ENCODE data around the gene ADAMTSL3. TPM values are rescaled to one million over a fixed set of nuclear protein-coding genes. Genes with fewer than 3 reads are reported as not detected.
"Not testable (repeated sequence)": the region's sequence is repeated elsewhere in the genome, so short reads cannot be mapped to it uniquely, and the experiment has no call there.

ADAMTSL3 gene
- polyA plus RNA-seq, 4 donors, result 4.0 to 5.3 (median 4.9) TPM

DNA sequence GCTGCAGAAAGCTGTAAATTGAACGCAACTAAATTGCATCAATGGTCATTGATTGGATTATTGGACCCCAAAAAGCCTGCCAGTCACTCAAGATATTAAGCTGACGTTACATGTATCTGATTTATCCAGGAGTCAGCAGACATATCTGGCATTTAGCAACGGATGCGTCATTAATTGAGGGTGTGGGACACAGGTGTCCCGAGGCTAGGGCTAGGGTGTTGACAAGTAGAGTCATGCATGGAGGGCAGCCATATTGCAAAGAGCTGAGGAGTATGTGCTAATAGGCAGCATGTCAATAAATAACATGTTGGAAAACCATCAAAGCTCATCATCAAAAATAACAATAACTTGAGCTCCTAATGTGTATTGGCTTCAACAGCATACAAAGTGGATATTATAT lies 347.1 kb downstream of the ADAMTSL3 start:
- no peak for DNase-seq (ENCODE audit: low read depth in 4 of 4, low spot score in 3 of 4)

DNA sequence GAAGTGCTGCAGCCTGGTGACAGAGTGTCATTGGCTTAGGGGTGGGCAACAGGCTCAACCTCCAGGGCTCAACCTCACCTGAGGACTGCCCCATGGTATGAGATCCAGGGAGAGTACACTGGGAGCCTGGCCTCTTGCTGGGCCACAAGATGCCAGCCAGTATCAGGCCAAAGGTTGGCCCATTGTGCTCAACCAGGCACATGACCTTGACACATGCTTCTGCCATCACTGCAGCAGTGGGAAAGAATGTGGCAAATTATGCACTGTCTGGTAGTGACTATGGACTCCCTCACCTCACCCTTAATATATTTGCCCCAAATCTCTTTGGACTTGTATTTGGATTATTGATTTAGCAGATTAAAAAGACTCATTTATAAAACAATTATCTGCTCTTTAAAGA lies 347.7 kb downstream of the ADAMTSL3 start:
- no peak for DNase-seq (ENCODE audit: low read depth in 4 of 4, low spot score in 3 of 4)

DNA sequence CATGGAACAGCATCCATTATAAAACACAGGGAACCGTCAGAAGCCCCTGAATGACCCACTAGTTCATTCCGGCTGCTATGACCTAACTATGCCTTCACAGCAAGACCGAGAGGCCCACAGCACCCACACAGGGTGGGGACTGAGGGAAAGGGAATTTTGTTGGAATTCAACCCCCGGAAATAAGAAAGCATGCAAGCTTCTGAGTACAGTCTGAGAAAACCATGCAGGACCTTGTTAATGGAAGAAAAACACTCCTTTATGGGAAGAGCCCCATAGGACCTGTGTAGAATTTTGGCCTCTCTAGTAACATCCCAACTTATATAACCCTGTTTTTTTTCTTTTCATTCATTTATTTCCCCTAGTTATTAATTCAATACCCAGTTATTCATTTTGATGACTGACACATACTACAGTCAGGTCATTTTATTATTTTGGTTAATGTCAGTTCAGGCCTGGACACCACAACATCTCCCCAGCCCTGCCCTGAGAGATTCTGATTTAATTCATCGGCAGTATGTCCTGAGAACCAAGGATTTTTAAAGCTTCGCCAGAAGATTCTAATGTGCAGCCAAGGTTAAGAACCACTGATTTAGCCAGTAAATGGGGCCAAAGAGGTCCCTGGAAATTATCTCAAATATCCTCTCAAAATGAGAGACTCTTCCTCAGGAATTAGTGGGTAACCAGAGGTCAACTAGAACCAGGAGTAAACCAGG lies 350.0 kb downstream of the ADAMTSL3 start:
- DNase-seq (ENCODE audit: low read depth in 4 of 4, low spot score in 3 of 4), result no peak

DNA sequence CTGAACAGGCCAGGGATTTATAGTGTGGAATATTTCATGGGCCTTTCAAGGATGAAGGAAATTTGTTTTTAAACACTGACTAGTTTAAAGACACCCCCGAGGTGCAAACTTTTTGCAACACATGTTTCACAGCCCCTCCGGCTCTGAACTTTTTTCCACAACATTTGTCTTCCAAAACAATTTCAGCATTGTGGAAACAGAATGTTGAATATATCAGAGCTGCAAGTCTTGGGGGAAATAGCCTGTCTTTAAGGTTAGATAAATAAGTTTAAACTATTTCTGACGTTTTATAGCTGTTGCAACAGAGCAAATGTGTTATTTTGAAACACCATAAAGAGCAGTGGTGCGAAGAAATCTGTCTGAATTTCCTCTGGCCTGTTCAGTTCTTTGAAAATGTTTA lies 352.5 kb downstream of the ADAMTSL3 start:
- no peak for DNase-seq (ENCODE audit: low read depth in 4 of 4, low spot score in 3 of 4)

DNA sequence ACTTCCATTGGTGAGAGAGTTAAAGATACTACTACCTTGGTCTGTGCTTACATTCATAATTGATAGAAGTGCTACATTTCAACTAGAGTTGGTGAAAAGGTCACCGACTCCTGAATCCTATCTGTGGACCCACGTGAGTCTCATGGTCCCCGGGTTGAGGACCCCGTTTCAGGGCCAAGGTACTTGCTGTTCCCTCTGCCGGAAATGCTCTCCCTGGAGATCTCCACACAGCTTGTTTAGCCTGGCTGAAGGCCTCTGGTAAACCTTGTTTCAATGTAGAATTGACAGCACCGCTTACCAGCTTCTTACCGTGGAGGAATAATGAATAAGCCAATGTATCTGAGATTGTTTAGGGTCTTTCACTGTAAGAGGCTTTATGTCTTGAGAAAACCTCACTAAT lies 355.7 kb downstream of the ADAMTSL3 start:
- no peak for DNase-seq (ENCODE audit: low read depth in 4 of 4, low spot score in 3 of 4)

DNA sequence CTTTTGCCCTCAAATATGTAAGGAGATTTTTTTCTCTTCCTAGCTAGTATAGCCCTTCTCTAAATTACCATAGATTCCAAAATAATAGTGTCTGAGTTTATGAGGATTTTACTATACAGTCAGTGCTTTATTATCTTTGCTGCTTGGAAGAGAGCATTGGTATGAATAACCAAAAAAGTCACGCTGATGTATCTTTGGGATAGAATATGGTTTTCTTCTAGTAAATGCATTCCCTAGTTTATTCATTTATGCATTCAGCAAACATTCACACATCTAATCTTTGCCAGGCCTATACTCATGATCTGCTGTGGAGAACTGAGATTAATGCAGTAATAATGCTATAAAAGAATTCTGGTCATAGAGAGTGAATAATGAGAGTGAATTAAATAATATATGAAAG lies 356.3 kb downstream of the ADAMTSL3 start:
- DNase-seq (ENCODE audit: low read depth in 4 of 4, low spot score in 3 of 4), result no peak

DNA sequence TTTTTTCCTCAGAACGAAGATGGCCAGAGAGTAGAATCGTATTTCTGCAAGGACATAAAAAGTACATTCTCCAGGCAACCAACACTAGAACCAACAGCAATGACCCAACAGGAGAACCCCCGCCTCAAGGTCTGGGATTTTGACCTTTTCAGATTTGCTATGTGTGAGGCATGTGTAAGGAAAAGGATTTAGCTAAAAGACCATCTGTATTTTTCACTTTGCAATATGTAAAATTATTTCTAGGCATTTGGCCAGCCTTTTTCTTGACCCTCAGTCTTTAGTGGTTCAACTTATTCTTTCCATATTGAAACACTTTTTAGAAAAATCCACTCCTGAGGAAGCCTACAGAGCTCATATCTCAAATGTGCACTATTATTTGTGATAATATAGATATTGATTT lies 362.4 kb downstream of the ADAMTSL3 start:
- DNase-seq (ENCODE audit: low read depth in 4 of 4, low spot score in 3 of 4), result no peak

DNA sequence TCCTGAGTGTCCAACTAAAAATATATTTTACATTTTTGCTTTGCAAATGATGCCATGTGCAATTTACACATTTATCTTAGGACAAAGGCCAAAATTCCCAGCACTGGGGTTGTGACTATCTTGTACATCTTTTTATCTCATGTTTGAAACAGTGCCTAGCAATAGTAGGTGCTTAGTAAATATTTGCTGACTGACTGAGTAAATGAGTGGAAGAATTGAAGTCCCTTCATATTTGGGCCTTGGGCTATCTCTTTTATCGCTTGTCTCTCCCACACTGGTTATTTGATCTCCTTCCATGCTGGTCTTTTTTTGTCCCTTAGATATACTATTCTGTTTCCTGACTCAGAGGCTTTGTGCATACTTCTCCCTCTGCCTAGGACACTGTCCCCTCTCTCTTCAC lies 368.6 kb downstream of the ADAMTSL3 start:
- DNase-seq (ENCODE audit: low read depth in 4 of 4, low spot score in 3 of 4), result no peak

DNA sequence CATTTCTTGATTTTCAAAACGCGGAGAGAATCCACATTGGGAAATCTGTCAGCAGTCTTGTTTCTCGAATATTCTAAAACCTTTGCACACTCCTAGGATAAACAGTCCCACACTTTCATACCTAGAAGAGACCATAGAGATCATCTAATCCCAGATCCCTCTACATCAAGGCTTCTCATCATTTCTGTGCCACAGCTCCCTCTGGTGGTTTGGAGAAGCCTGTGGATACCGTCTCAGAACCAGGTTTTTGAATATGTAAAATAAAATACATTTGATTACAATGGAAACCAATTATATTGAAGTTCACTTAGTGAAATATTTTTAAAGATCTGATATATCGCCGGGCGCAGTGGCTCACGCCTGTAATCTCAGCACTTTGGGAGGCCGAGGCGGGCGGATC lies 369.7 kb downstream of the ADAMTSL3 start:
- no peak for DNase-seq (ENCODE audit: low read depth in 4 of 4, low spot score in 3 of 4)

DNA sequence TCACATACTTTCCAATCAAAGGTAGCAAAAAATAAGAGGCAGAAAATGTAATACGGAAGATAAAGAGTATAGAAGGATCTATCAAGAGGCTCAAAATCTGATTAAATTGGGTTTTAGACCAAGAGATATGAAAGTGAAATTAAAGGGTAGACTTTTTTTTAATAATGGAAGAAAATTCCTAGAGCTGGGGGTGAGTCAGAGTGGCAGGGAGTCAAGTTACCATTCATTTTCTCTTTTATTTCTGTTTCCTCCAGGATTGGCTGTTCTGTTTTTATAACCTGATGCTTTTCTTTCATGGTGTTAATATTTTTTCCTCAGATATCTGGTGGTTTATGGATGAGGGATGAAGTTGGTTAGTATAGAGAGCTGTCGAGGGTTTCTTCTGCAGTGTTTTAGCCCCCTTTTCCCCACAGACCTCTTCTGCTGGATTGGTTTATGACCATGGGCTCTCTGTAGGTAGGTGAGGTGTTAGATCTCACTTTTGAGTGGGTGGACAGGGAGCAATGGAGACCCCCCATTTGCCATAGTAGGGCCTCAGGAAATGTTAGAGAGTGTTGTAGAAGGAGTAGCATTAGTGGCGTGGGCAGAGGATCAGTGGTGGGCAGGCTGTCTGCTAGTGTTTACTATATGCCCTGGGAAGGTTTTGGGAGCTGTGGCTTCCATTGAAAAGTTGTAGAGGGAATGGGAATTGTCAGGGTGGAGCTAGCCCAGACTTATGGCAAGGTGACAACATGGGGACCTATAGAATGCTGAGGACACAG lies 380.1 kb downstream of the ADAMTSL3 start:
- no peak for DNase-seq (ENCODE audit: low read depth in 4 of 4, low spot score in 3 of 4)

DNA sequence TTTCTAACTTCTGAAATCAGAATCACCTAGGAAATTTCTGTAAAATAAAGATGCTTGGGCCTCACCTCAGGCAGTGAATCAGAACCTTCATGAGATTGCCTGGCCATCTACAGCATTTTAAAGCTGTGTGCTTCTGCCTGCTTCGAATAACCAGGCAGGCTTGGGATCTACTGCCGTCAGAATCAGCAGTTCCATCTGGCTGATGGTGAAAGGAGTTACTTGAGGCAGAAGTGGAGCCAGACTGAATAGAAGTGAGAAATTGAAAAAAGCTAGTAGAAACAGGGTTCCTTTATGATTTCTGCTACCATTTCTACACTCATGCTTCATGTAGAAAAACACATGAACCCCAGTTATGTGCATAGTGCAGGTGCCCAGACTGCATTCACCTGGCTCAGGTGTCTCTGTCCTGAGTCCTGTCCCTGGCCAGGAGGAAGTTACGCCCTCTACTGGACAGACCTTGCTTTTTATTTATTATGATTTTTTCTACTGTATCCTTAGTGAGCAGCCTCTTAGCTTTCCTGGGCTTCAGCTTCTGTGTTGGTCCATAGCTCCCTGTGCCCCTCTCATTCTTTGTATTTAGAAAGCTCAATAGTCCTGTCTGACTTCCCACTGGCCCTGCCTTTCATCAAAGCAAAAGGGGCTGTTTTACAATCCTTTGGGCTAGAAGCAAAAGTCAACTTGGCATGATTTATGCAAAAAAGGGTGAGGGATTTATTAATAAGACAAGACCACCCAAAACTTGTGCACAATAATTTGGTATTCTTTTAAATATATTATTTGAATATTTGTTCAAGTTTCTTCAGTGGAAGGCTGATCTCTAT lies 380.9 kb downstream of the ADAMTSL3 start:
- no peak for DNase-seq (ENCODE audit: low read depth in 4 of 4, low spot score in 3 of 4)

DNA sequence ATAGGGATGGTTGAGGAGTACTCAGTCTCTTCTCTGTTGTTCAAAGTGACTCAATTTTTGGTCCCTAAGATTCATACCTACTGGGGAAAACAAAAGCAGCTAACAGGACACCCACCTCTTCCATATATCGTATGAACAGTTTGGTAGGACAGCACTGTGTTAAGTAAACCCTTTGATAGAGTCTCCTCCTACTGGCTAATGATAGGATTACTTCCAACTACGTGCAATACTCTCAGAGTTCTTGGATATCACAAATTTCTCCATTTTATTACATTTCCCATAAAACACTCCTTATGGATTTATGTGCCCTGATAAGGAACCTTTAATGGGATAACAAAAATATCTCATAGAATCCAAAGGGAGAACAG lies 381.5 kb downstream of the ADAMTSL3 start:
- peak in 3 of 4 donors; percentile 9 to 18 (median 13) for DNase-seq (ENCODE audit: low read depth in 4 of 4, low spot score in 3 of 4)

DNA sequence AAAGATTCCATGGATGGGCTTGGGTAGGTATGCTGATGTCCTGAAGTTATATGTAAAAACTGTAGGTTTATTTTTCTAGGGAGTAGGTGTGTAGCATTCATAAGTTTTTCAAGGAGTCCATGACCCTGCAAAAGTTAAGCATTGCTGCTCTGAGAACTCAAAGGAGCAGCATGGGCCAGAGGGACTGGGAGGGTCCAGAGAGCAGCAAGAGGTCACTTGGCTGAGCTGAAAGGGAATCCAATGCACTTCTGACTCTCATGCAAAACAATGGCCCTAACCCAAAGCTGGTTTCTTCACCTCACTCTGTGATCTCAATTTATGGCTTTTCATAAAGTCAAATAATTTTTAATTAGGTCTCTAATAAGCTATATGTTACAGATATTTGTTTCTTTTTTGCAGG lies 383.4 kb downstream of the ADAMTSL3 start:
- no peak for DNase-seq (ENCODE audit: low read depth in 4 of 4, low spot score in 3 of 4)

DNA sequence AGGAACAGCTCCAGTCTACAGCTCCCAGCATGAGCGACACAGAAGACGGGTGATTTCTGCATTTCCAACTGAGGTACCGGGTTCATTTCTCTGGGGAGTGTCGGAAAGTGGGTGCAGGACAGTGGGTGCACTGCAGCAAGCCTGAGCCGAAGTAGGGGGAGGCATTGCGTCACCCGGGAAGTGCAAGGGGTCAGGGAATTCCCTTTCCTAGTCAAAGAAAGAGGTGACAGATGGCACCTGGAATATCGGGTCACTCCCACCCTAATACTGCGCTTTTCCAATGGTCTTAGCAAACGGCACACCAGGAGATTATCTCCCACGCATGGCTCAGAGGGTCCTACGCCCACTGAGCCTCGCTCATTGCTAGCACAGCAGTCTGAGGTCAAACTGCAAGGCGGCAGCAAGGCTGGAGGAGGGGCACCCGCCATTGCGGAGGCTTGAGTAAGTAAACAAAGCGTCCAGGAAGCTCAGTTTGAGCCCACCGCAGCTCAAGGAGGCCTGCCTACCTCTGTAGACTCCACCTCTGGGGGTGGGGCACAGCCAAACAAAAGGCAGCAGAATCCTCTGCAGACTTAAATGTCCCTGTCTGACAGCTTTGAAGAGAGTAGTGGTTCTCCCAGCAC lies 388.6 kb downstream of the ADAMTSL3 start:
- not testable (repeated sequence) for DNase-seq (ENCODE audit: low read depth in 4 of 4, low spot score in 3 of 4)

DNA sequence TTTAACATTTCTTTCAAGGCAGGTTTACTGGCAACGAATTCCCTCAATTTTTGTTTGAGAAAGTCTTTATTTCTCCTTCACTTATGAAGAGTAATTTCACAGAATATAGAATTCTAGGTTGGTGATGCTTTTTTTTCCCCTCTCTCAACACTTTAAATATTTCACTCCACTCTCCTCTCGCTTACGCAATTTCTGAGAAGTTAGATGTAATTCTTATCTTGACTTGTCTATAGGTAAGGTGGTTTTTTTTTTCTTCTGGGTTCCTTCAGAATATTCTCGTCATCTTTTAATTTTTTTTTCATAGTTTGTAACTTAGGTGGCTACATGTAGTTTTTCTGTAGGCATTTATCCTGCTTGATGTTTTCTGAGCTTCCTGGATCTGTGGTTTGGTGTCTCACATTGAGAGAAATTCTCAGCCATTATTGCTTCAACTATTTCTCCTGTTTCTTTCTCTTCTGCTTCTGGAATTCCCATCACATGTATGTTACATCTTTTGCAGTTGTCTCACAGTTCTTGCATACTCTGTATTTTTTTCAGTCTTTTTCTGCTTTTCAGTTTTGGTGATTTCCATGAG lies 392.2 kb downstream of the ADAMTSL3 start:
- no peak for DNase-seq (ENCODE audit: low read depth in 4 of 4, low spot score in 3 of 4)

DNA sequence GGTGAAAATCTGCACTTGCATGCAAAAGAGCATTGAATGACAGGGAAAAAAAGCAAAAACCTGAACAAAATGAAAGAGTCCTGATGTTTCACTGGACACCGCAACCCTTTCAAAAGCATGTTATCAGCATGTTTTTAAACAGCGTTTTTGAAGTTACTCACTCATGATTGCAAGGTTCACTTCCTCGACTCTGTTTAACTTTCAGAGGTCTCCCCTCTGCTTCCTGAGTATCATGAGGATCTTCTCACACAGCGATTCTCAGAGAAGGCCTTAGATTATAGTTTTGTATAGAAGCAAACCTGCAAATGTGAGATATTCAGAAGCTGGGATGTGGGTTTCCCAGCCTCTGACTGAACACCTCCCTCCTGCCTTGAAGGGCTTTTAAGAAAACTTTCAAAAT lies 395.6 kb downstream of the ADAMTSL3 start:
- not testable (repeated sequence) for DNase-seq (ENCODE audit: low read depth in 4 of 4, low spot score in 3 of 4)

DNA sequence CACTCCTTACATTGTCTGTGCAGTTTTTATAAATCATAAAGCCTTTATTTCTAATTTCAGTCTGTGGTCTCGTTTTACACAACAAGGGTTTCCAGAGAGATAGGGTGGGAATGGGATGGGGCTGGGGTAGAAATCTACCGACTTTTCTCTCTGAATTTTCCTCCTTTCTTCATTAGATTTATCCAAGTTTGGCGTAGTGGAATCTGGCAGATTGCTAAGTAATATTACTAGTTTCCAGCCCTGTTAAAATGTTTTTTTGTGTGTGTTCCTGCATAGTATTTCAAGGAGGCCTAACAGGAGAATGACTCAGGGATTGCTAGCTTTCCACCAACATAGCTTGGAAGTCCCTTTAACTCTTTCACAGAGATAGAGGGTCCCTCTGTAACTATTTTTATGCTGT lies 396.2 kb downstream of the ADAMTSL3 start:
- no peak for DNase-seq (ENCODE audit: low read depth in 4 of 4, low spot score in 3 of 4)

DNA sequence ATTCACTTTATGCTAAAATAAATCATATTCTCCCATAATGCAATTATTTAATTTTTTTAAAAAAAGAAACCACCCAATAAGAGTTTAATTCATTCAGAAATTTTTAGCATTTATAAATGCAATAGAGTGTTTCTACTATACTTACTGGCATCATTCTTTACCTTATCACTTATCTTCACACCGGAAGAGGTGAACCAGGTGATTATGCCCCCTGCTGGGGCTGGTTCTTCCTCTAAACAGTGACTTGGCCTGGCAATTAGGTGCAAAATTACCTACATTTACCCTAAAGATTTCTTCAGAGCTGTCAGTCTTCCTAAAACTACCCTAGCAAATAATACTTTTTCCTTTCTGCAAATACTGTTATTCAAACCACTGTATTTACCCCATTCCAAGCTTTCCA lies 397.2 kb downstream of the ADAMTSL3 start:
- not testable (repeated sequence) for DNase-seq (ENCODE audit: low read depth in 4 of 4, low spot score in 3 of 4)

DNA sequence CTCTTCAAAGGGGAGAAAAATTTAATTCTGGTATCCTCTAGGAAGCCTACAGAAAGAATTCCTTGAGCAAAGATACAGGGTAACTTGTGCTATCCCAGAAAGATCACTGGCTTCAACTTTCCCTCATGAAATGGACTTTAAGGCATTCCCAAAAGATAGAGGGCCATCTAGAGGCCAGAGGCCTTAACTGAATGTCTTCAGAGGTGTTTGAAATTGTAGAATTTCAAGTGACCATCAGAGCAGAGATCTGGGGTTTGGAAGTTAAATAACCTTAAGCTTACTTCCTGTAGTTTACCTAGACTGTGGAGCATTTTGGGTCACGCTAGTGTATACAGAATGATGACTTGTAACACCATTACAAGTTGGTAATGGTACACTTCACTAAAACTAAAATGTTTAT lies 400.6 kb downstream of the ADAMTSL3 start:
- not testable (repeated sequence) for DNase-seq (ENCODE audit: low read depth in 4 of 4, low spot score in 3 of 4)

DNA sequence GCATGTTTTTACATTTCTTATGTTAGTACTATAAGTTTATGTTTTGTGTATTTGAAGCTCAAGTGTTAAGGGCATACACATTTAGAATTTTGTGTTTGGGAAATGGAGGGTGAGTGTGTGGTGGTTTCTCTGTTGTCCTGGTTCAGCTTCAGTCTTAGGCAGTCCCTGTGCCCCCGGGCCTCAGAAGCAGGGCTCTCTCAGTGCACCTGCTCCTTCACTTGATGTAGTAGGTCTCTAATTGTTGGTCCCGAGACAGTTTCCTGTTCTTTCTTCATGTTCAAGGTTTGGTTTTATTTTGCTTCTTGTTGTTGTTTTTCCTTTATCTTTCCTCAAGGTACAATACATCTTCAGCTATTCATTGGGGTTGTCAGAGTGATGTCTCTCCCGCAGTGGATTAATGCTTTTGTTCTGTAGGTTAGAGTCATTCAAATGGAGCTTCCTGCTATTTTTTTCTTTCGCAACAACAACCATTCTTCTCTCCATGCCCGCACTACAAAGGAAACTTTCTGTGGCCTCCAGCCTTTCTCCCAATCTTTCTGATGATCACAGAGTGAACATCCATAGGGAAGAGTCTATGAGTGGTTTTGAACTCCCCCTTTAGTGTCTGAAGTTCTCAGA lies 403.9 kb downstream of the ADAMTSL3 start:
- no peak for DNase-seq (ENCODE audit: low read depth in 4 of 4, low spot score in 3 of 4)

Data from right renal pelvis (tissue), 4 donors.